GM12801 (cell line): ENCODE results near the gene ABAT.

Experiments
- TF ChIP-seq, protein P1 (sequence below): IDR thresholded peaks from one replicate; pipeline ENCODE4 v1.5.1; 2011; ENCODE audit warnings: control low read depth; ENCODE audit not compliant: insufficient read length; ENCODE audit errors: extremely low read depth

ABAT gene

DNA sequence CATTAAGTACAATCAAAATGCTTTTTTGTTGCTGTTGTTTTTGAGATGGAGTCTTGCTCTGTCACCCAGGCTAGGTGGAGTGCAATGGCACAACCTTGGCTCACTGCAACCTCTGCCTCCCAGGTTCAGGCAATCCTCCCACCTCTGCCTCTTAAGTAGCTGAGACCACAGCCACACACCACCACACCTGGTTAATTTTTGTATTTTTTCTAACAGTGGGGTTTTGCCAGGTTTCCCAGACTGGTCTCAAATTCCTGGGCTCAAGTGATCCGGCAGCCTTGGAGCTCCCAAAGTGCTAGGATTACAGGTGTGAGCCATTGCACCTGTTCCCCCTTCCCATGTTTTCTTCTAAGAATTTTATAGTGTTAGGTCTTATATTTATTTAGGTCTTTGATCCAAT, 4.9 kb upstream of the ABAT start:
- TF ChIP-seq, protein P1, sequence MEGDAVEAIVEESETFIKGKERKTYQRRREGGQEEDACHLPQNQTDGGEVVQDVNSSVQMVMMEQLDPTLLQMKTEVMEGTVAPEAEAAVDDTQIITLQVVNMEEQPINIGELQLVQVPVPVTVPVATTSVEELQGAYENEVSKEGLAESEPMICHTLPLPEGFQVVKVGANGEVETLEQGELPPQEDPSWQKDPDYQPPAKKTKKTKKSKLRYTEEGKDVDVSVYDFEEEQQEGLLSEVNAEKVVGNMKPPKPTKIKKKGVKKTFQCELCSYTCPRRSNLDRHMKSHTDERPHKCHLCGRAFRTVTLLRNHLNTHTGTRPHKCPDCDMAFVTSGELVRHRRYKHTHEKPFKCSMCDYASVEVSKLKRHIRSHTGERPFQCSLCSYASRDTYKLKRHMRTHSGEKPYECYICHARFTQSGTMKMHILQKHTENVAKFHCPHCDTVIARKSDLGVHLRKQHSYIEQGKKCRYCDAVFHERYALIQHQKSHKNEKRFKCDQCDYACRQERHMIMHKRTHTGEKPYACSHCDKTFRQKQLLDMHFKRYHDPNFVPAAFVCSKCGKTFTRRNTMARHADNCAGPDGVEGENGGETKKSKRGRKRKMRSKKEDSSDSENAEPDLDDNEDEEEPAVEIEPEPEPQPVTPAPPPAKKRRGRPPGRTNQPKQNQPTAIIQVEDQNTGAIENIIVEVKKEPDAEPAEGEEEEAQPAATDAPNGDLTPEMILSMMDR = no peak

DNA sequence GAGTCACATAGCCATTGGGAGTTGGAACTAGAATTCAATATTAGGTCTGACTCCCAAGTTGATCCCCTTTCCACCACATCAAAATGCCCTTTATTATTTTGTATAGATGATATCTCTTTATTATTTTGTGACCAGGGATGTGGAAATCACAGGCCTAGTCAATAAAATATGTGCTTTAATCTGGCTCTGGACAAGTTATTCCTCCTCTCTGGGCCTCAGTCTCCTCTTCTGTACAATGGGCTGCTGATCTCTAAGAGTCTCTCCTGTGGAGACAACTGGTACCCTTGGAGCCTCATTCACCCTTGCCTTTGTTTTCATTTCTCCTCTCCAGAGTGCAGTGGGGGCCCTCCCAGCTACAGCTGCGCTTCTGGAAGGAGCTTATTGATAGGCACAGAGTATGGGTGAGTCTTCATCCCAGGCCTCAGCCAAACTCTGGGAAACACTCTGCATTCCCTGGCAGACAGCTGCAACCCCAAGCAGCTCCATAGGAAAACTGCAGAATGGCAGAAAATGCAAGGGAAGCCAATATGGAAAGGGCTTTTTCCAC, 4.3 kb upstream of the ABAT start:
- TF ChIP-seq, protein P1 = no peak

DNA sequence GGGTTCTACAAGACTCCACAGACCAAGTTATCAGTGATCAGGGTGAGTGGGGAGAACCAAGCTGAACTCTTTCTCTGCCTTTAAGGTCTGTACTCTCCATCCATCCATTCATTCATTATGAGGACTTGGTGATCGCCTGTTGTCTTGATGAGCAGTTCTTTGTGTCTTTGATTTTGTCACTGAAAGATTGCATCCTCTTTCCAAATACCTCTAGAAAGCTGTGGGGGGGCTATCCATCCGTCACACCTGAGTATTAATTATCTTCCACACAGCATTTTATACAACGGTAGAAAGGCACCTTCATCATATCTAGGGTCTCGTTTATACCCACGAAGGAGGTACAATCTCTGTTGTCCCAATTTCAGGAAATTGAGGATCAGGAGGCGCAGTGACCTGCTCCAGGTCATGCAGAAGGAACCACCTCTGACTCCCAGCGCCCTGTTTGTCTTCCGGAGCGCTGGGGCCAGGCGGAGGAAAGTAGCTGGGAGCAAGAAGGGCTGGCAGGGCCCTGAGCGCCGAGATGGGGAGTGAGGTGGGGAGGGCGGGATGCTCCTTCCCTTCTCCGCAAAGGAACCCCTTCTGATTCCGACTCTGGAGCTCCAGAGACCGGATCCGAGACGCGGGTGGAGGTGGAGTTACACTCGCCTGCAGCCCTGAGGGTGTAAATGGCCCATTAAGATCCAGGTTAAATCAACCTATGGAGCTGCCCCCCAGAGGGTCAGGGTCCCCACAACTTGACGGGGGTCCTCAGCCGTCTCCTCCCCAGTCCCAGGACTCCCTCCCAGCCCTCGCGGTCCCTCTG, 605 bp upstream of the ABAT start:
- TF ChIP-seq, protein P1 = no peak

DNA sequence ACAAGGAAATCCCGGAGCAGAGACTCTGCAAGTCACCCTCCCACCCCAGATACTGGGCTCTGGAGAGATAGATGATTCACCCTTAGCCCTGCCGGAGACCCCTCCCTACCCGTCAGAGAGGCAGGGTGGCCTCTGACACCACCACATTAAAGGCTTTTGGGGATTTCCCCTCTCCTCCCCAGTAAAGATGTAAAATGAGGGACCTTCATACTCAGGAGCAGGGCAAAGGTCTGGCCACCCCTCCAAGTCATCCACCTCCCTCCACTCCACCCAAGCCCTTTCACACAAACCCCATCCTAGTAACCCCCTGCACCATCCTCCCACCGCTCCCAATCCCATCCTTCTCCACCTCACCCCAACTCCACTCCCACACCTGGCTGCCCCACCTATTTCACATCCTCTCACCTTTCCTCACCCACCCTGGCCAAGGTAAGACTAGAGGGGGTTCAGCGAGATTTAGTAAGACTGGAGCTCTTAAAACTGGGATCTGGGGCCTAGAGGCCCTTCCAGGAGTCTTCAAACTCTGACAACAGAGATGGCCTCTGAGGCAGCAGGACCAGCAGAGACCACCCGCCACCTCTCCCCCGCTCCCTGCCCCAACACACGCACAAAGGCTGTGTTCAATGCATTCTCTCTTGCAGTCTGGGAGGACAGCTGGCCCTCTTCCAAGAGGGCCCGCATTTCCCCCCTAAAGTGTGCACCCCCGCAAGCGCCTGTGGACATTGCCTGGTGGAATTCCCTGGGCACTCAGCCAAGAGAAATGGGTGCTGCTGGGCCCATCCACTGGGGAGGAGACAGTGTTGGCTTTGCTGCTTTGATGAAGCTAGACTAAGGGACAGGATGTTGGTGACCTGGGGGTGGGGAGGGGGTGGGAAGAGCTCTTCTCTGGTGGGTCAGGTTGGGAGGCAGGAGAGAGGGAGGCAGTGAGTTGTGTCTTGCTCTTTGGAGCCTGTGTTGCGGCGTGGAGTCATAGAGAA, 1.1 kb downstream of the ABAT start:
- TF ChIP-seq, protein P1 = no peak

DNA sequence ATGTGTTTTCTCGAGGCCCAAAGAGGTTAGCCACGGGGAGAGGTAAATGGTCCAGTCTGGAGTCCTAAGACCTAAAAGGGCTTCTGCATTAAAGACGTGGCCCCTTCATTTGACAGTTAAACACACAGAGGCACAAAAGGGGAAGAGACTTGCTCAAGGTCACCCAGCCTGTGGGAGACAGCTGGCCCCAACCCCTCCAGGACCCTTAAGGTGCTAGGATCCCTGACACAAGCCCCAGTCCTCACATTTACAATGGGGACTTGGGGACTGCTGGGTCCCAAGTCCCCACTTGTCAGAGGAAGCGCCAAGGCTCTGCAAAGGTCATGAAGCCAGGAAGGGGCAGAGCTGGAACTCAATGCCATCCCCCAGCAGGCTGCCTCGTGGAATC, 1.7 kb downstream of the ABAT start:
- TF ChIP-seq, protein P1 = no peak

DNA sequence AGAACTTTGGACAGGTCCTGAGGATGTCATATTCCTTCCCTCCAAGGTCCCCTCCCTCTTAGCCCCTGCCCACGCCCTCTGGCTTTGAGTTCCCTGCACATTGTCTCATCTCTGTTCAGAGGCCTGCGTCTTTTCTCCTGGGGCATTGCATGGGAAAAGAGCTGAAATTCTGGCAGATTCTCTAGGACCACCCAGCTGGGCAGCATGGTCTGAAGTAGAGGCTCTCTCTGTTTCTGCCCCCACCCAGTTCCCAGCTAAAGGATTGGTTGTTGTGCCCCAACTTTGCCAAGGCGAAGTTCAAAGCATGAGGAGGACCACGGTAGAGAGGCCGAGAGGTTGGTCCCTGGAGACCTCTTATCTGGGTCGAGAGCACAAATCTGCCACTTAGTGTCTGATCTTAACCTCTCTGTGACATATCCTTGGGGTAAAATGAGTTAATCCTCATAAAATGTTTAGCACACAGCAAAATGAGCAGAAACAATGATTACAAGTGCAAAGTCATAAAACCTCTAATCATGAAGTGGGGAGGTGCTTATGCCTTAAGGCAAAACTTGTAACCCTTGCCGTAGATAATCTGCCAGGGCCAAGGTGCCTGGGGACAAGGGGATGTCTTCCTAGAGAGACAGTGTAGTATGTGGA, 2.4 kb downstream of the ABAT start:
- TF ChIP-seq, protein P1 = no peak

DNA sequence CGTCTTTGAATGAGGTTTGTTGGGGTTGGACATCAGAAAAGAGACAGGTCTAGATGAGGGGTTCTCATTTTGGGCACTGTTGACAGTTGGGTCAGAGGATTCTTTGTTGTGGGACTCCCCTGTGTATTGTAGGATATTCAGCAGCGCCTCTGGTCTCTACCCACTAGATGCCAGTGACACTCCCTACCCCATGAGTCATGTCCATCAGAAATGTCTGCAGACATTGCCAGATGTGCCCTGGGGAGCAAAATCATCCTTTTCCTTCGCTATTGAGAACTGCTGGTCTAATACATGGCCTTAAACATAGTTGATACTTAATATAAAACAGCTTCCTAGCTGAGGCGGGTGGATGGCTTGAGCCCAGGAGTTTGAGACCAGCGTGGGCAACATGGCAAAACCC, 3.1 kb downstream of the ABAT start:
- TF ChIP-seq, protein P1 = no peak
